Neural progenitor cell (in vitro differentiated cells): ENCODE data around the gene PDCD1.

ENCODE experiments used
- EZH2phosphoT487 ChIP-seq: fragments of 200-600 bp; sonication (generic); IDR thresholded peaks from 2 replicates; pipeline ENCODE4 v1.6.1; 2017; ENCODE audit warnings: antibody characterized with exemption
- TF ChIP-seq, protein P1 (sequence below): fragments of 200-600 bp; sonication (generic); IDR thresholded peaks from 2 replicates; pipeline ENCODE4 v1.5.1; 2017; ENCODE audit warnings: antibody characterized with exemption, mild to moderate bottlenecking

DNA sequence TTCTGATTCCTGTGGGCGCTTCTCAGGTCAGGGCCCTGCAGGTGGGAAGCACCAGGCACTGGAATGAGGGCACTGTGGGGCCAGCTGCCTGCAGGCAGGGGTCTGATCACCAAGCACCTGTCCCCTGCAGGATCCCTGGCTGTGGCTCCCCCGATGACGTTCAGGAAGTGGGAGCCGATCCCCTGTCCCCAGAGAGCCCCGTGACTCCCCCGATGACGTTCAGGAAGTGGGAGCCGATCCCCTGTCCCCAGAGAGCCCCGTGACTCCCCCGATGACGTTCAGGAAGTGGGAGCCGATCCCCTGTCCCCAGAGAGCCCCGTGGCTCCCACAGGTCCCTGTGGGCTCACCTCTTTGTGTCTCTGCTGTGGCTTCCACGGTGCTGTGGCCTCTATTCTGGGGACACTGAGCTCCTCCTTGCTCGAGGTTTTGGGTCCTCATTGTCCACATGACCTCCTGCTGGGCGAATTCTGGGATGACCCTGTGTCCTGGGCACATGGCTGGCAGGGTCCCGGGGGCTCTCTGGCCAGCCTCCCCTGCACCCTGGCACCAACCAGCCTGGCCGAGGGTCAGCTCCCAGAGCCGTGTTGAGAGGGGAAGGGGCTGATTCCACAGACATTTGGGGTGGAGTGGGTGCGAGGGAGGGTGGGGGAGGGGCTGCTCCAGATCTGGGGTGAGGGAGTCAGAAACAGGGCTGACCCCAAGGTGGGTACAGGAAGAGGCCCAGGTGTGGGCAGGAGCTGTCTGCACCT lies 44.9 kb downstream of the PDCD1 start:
- TF ChIP-seq, protein P1, sequence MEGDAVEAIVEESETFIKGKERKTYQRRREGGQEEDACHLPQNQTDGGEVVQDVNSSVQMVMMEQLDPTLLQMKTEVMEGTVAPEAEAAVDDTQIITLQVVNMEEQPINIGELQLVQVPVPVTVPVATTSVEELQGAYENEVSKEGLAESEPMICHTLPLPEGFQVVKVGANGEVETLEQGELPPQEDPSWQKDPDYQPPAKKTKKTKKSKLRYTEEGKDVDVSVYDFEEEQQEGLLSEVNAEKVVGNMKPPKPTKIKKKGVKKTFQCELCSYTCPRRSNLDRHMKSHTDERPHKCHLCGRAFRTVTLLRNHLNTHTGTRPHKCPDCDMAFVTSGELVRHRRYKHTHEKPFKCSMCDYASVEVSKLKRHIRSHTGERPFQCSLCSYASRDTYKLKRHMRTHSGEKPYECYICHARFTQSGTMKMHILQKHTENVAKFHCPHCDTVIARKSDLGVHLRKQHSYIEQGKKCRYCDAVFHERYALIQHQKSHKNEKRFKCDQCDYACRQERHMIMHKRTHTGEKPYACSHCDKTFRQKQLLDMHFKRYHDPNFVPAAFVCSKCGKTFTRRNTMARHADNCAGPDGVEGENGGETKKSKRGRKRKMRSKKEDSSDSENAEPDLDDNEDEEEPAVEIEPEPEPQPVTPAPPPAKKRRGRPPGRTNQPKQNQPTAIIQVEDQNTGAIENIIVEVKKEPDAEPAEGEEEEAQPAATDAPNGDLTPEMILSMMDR: no peak
- no peak for TF ChIP-seq EZH2phosphoT487
